Lung (tissue), 12 donors: Measurements from ENCODE around the gene LRP5. TPM values are rescaled to one million over a fixed set of nuclear protein-coding genes. Genes with fewer than 3 reads are reported as not detected.
A peak's percentile ranks its signal among the peaks of the same experiment; 100 is the strongest.

Experiments used
- ATAC-seq: fragments of 200-7000 bp; cut with Tn5 transposase; one replicate; pipeline ENCODE4 v1.9.1; 2020; ENCODE audit warnings: moderate number of reproducible peaks; ENCODE audit not compliant: insufficient read depth, low FRiP score
- DNase-seq, 3 donors: peaks; one replicate each; pipeline ENCODE4 v3.0.0-alpha.2; 2013 to 2017
- H3K27ac ChIP-seq, 2 donors: one replicate each; pipeline ENCODE4 v1.5.1; 2013; ENCODE audit warnings: mild to moderate bottlenecking in 2 of 2, moderate library complexity in 2 of 2, control low read depth in 1 of 2, inconsistent platforms in 1 of 2, low read depth in 1 of 2, low read length in 1 of 2
- H3K27me3 ChIP-seq, 3 donors: one replicate each; pipeline ENCODE4 v1.5.1; 2013; ENCODE audit warnings: low read length in 2 of 3; ENCODE audit not compliant: control insufficient read depth in 3 of 3, insufficient read depth in 3 of 3
- H3K36me3 ChIP-seq, 4 donors: one replicate each; pipeline ENCODE4 v1.5.1; 2013; ENCODE audit warnings: low read length in 4 of 4, mild to moderate bottlenecking in 1 of 4, moderate library complexity in 1 of 4; ENCODE audit not compliant: control insufficient read depth in 4 of 4, insufficient read depth in 4 of 4
- H3K4me1 ChIP-seq, 5 donors: one replicate each; pipeline ENCODE4 v1.5.1; 2013; ENCODE audit warnings: low read length in 5 of 5, mild to moderate bottlenecking in 2 of 5, moderate library complexity in 1 of 5; ENCODE audit not compliant: control insufficient read depth in 5 of 5, insufficient read depth in 5 of 5
- H3K4me3 ChIP-seq: one replicate; pipeline ENCODE4 v1.5.1; 2013; ENCODE audit warnings: mild to moderate bottlenecking, control low read depth, moderate library complexity
- H3K9ac ChIP-seq, 2 donors: one replicate each; pipeline ENCODE4 v1.5.1; 2013; ENCODE audit warnings: low read length in 2 of 2, control low read depth in 1 of 2; ENCODE audit not compliant: insufficient read depth in 1 of 2
- H3K9me3 ChIP-seq, 4 donors: one replicate each; pipeline ENCODE4 v1.5.1; 2013; ENCODE audit warnings: low read length in 3 of 4, mild to moderate bottlenecking in 1 of 4, moderate library complexity in 1 of 4; ENCODE audit not compliant: control insufficient read depth in 4 of 4, insufficient read depth in 3 of 4
- WGBS, 2 donors: extraction: QIAGEN DNeasy Blood & Tissue Kit; methylation state at CpG; one replicate each; pipeline ENCODE4 v1.1.7; 2013; 5-methylcytosine and 5-hydroxymethylcytosine counted together
- polyA plus RNA-seq, 2 donors: library from polyadenylated mRNA; stranded (reverse); fragments of 200-250 nt; gene quantifications; one replicate each; pipeline ENCODE4 v1.2.1, GENCODE V29; 2013
- total RNA-seq, 2 donors: library from RNA; depleted of rRNA in 1 of 2; stranded (reverse); fragments of >200 nt in 1 of 2; gene quantifications; one replicate each; pipeline ENCODE4 v1.2.1, GENCODE V29; 2014 to 2021
- TF ChIP-seq, protein P1 (sequence below): IDR thresholded peaks from 2 replicates; pipeline ENCODE4 v1.5.1; 2012; ENCODE audit warnings: mild to moderate bottlenecking; ENCODE audit errors: control extremely low read depth, extremely low read depth
- donor health status: control.
- donor health status: control.
- donor health status: Bipolar disorder and iron deficiency.
- donor health status: healthy.
- donor health status: DM: yes; HTN: yes; CAD: no.

The LRP5 gene
- total and polyA plus RNA-seq, 4 donors, result 33.7 to 76.4 (median 63.2) TPM

GRCh38 chr11:68406324-68407313 lies 94.2 kb downstream of the LRP5 start:
- peak in 2 of 3 donors; percentile 37 to 56 for DNase-seq
- ATAC-seq, result peak; percentile 50
- Histone ChIP-seq H3K4me3 (no peak overlapping the region), H3K9me3 (no peaks in the 10 kb centered on the region), H3K4me1 (peaks cover 0 to 12% (median 0%) of the 10 kb centered on the region in 5 donors), H3K27ac (peak overlapping the region in 1 of 2 donors; percentile 59), H3K9ac (no peak overlapping the region), H3K27me3 (no peaks in the 10 kb centered on the region), H3K36me3 (peaks cover 7 to 38% (median 30%) of the 10 kb centered on the region in 4 donors)
- WGBS, 2 donors, result 64 to 81% methylated on average over 34 of the region's 34 CpGs
- TF ChIP-seq, protein P1, sequence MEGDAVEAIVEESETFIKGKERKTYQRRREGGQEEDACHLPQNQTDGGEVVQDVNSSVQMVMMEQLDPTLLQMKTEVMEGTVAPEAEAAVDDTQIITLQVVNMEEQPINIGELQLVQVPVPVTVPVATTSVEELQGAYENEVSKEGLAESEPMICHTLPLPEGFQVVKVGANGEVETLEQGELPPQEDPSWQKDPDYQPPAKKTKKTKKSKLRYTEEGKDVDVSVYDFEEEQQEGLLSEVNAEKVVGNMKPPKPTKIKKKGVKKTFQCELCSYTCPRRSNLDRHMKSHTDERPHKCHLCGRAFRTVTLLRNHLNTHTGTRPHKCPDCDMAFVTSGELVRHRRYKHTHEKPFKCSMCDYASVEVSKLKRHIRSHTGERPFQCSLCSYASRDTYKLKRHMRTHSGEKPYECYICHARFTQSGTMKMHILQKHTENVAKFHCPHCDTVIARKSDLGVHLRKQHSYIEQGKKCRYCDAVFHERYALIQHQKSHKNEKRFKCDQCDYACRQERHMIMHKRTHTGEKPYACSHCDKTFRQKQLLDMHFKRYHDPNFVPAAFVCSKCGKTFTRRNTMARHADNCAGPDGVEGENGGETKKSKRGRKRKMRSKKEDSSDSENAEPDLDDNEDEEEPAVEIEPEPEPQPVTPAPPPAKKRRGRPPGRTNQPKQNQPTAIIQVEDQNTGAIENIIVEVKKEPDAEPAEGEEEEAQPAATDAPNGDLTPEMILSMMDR, result no peak

DNA sequence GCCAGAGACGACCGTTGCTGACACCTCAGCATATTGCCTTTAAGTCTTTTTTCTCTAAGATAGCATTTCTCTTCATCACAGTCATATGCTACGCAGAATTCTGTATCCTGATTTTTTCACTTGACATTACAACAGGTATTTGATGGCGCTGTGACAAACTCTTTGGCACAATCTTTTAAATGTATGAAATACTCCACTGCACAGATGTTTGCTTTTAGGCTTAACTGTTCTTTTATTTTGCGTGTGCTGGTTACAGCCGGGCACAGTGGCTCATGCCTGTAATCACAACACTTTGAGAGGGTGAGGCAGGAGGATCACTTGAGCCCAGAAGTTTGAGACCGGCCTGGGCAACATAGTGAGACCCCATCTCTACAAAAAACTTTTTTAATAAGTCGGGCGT lies 96.1 kb downstream of the LRP5 start:
- DNase-seq (no peak), ATAC-seq (no peak)
- WGBS, 2 donors, result 92 to 96% methylated on average over 9 of the region's 9 CpGs
- Histone ChIP-seq H3K9ac (no peak overlapping the region), H3K27ac (no peak overlapping the region), H3K9me3 (no peaks in the 10 kb centered on the region), H3K4me1 (peaks cover 0 to 19% (median 0%) of the 10 kb centered on the region in 5 donors), H3K27me3 (no peaks in the 10 kb centered on the region), H3K36me3 (peaks cover 7 to 40% (median 34%) of the 10 kb centered on the region in 4 donors), H3K4me3 (no peak overlapping the region)
- TF ChIP-seq, protein P1, result no peak

DNA sequence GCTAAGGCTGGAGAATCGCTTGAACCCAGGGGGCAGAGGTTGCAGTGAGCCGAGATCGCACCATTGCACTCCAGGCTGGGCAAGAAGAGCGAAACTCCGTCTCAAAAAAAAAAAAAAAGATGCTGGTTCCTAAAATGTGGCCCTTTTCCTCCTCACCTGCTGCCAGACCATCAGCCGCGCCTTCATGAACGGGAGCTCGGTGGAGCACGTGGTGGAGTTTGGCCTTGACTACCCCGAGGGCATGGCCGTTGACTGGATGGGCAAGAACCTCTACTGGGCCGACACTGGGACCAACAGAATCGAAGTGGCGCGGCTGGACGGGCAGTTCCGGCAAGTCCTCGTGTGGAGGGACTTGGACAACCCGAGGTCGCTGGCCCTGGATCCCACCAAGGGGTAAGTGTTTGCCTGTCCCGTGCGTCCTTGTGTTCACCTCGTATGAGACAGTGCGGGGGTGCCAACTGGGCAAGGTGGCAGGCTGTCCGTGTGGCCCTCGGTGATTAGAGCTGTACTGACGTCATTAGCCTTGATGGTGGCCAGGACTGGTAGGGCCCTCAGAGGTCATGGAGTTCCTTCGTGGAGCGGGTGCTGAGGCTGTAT lies 97.5 kb downstream of the LRP5 start:
- H3K27me3 ChIP-seq, result no peaks in the 10 kb centered on the region
- TF ChIP-seq, protein P1, result no peak
- DNase-seq, result no peak
- H3K4me3 ChIP-seq, result no peak overlapping the region
- peak overlapping the region in 1 of 2 donors; percentile 32 for H3K27ac ChIP-seq
- H3K9me3 ChIP-seq, result no peaks in the 10 kb centered on the region
- peaks cover 7 to 40% (median 37%) of the 10 kb centered on the region in 4 donors for H3K36me3 ChIP-seq
- 91 to 94% methylated on average over 30 of the region's 30 CpGs for WGBS, 2 donors
- no peak for ATAC-seq
- H3K4me1 ChIP-seq, result peaks cover 0 to 22% (median 0%) of the 10 kb centered on the region in 5 donors
- H3K9ac ChIP-seq, result no peak overlapping the region
